Endothelial cell (in vitro differentiated cells): ENCODE data around the gene ADCY10. TPM values are rescaled to one million over a fixed set of nuclear protein-coding genes. Genes with fewer than 3 reads are reported as not detected.

Source experiments
- DNase-seq: peaks from one replicate; pipeline ENCODE4 v3.0.0; 2021; ENCODE audit warnings: low spot score
- H3K27ac Mint-ChIP-seq: one replicate; pipeline ENCODE4 v1.8.0; 2021; ENCODE audit warnings: mixed read lengths, inconsistent platforms; ENCODE audit not compliant: unreplicated experiment
- H3K27me3 Mint-ChIP-seq: one replicate; pipeline ENCODE4 v1.8.0; 2021; ENCODE audit warnings: mild to moderate bottlenecking, moderate library complexity, mixed read lengths, inconsistent platforms; ENCODE audit not compliant: unreplicated experiment
- H3K36me3 Mint-ChIP-seq: one replicate; pipeline ENCODE4 v1.8.0; 2021; ENCODE audit warnings: mild to moderate bottlenecking, low read depth, mixed read lengths, inconsistent platforms; ENCODE audit not compliant: unreplicated experiment
- H3K4me1 Mint-ChIP-seq: one replicate; pipeline ENCODE4 v1.8.0; 2021; ENCODE audit warnings: mild to moderate bottlenecking, mixed read lengths, inconsistent platforms; ENCODE audit not compliant: unreplicated experiment
- H3K4me3 Mint-ChIP-seq: one replicate; pipeline ENCODE4 v1.8.0; 2021; ENCODE audit warnings: mild to moderate bottlenecking, mixed read lengths, inconsistent platforms; ENCODE audit not compliant: unreplicated experiment
- H3K9me3 Mint-ChIP-seq: one replicate; pipeline ENCODE4 v1.8.0; 2021; ENCODE audit warnings: mixed read lengths, inconsistent platforms; ENCODE audit not compliant: unreplicated experiment
- CTCF ChIP-seq: fragments of 200-600 bp; sonication (generic); IDR thresholded peaks from one replicate; pipeline ENCODE4 v1.5.0; 2021; ENCODE audit warnings: antibody characterized with exemption; ENCODE audit not compliant: unreplicated experiment
- total RNA-seq: library from RNA; stranded (reverse); fragmentation: NEBNext Ultra II Directional; extraction: Animal tissue kit (Norgen Biotek cat#: 25700); gene quantifications from one replicate; pipeline ENCODE4 v1.2.1, GENCODE V29; 2021; ENCODE audit not compliant: unreplicated experiment

ADCY10 gene
- total RNA-seq, 1 donor from 2014 or later: 0.31 TPM

- DNase-seq: no peak
- Mint-ChIP-seq H3K36me3 (peaks cover 6% of the 10 kb centered on the region), H3K27ac (no peak overlapping the region), H3K27me3 (no peaks in the 10 kb centered on the region), H3K4me3 (no peak overlapping the region), H3K4me1 (no peaks in the 10 kb centered on the region), H3K9me3 (no peaks in the 10 kb centered on the region)
- TF ChIP-seq CTCF: no peak
Measured at GRCh38 chr1:167854184-167854583, 59.8 kb downstream of the ADCY10 start.

DNA sequence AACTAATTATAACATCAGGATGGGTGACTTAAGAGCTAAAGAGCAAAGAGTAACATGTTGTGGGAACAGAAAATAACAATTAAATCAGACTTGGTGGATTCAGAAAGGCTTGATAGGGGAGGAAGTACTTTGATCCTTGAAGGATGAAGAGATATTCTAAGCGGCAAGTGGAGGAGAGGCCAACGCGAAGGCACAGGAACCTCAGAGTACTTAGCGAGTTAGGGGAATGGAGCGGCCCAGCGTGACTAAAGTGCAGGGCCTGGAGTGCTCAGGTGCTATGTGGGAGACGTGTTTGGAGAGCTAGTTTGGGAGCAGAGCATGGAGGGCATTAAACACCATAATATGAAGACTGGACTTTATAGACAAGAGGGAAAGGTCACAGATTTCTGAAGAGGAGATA, 64.3 kb downstream of the ADCY10 start:
- no peaks in the 10 kb centered on the region for H3K9me3 Mint-ChIP-seq
- no peak for TF ChIP-seq CTCF

GRCh38 chr1:167842872-167843271, 71.1 kb downstream of the ADCY10 start:
- TF ChIP-seq CTCF: no peak
- H3K4me3 Mint-ChIP-seq: no peak overlapping the region
- DNase-seq: no peak
- H3K4me1 Mint-ChIP-seq: no peaks in the 10 kb centered on the region
- H3K9me3 Mint-ChIP-seq: no peaks in the 10 kb centered on the region
- H3K27me3 Mint-ChIP-seq: peaks cover 10% of the 10 kb centered on the region
- H3K27ac Mint-ChIP-seq: no peak overlapping the region
- H3K36me3 Mint-ChIP-seq: no peaks in the 10 kb centered on the region

More for the DNA sequence above, 64.3 kb downstream of the ADCY10 start:
- peaks cover 1% of the 10 kb centered on the region for H3K27me3 Mint-ChIP-seq
- H3K27ac Mint-ChIP-seq: no peak overlapping the region
- no peaks in the 10 kb centered on the region for H3K36me3 Mint-ChIP-seq
- H3K4me1 Mint-ChIP-seq: no peaks in the 10 kb centered on the region
- H3K4me3 Mint-ChIP-seq: no peak overlapping the region
- DNase-seq: no peak

DNA sequence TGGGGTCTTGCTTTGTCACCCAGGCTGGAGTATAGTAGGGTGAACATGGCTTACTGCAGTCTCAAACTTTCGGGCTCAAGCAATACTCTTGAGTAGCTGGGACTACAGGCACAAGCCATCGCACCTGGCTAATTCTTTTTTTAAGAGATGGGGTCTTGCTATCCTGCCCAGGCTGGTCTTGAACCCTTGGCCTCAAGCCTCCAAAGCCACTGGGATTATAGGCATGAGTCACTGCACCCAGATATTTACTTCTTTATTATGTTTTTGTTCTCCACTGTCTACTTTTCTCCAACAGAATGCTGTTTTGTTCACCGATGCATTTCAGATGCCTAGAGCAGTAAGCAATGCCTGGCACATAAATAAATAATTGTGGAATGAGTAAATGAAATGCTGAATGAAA, 72.4 kb downstream of the ADCY10 start:
- H3K27ac Mint-ChIP-seq: no peak overlapping the region
- no peaks in the 10 kb centered on the region for H3K36me3 Mint-ChIP-seq
- DNase-seq: no peak

DNA sequence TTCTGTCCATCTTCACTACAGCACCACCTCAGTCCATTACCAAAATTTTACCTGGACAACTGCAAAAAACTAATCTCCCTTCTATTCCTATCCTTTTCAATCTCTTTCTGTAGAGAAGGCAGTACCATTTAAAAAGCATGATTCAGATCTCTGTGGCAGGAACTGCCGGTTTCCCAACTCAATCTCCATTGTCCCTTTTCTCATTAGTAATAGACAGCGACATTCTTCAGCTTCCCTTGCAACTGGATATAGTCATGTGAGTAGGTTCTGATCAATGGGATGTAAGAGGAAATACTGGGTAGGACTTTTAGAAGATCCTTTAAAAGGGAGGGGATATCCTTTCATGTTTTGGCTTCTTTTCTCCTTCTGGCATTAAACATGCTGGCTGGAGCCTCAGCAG, 74.9 kb downstream of the ADCY10 start:
- DNase-seq: no peak
- TF ChIP-seq CTCF: no peak
- Mint-ChIP-seq H3K27ac (no peak overlapping the region), H3K4me3 (no peak overlapping the region), H3K36me3 (no peaks in the 10 kb centered on the region), H3K9me3 (no peaks in the 10 kb centered on the region), H3K4me1 (no peaks in the 10 kb centered on the region), H3K27me3 (peaks cover 8% of the 10 kb centered on the region)

More for the DNA sequence above, 72.4 kb downstream of the ADCY10 start:
- Mint-ChIP-seq H3K4me1 (no peaks in the 10 kb centered on the region), H3K4me3 (no peak overlapping the region), H3K9me3 (no peaks in the 10 kb centered on the region), H3K27me3 (peaks cover 10% of the 10 kb centered on the region)
- TF ChIP-seq CTCF: no peak
